CD8-positive, alpha-beta memory T cell (primary cell): ENCODE data around the gene DRG2. TPM values are rescaled to one million over a fixed set of nuclear protein-coding genes. Genes with fewer than 3 reads are reported as not detected.

Experiments
- CTCF ChIA-PET: fragments of 350-600 bp; sonication (Branson Sonifier 250); formaldehyde crosslinking; loops from one replicate; lab custom pipeline; 2021; ENCODE audit warnings: antibody characterized with exemption; lab: Charles Lee
- POLR2A ChIA-PET: fragments of 350-600 bp; sonication (Branson Sonifier 250); formaldehyde crosslinking; loops from one replicate; lab custom pipeline; 2021; ENCODE audit warnings: antibody characterized with exemption; lab: Charles Lee
- DNase-seq, 5 donors: peaks; one replicate each; pipeline versions ENCODE4 v3.0.0 to v3.0.0-alpha.2; 2020 to 2022; ENCODE audit warnings: mixed read lengths in 1 of 5
- H3K27ac ChIP-seq: one replicate; pipeline ENCODE4 v1.7.0; 2013; ENCODE audit warnings: low read depth, mild to moderate bottlenecking, low read length, moderate library complexity
- H3K27me3 ChIP-seq: 2 replicates; pipeline ENCODE4 v1.7.0; 2013; ENCODE audit warnings: low read length, mild to moderate bottlenecking; ENCODE audit not compliant: insufficient read depth, poor library complexity, severe bottlenecking
- H3K36me3 ChIP-seq: 2 replicates; pipeline ENCODE4 v1.7.0; 2013; ENCODE audit warnings: mild to moderate bottlenecking, low read length, moderate library complexity; ENCODE audit not compliant: insufficient read depth
- H3K4me1 ChIP-seq: 2 replicates; pipeline ENCODE4 v1.7.0; 2013; ENCODE audit warnings: mild to moderate bottlenecking, low read length, moderate library complexity; ENCODE audit not compliant: insufficient read depth
- H3K4me3 ChIP-seq: 2 replicates; pipeline ENCODE4 v1.7.0; 2013; ENCODE audit warnings: mild to moderate bottlenecking, low read length
- H3K9me3 ChIP-seq: 2 replicates; pipeline ENCODE4 v1.7.0; 2013; ENCODE audit warnings: mild to moderate bottlenecking, low read length
- H3K27ac Mint-ChIP-seq, 8 donors: one replicate each; pipeline ENCODE4 v1.8.0; 2020 to 2021; ENCODE audit warnings: mixed read lengths in 8 of 8, mild to moderate bottlenecking in 6 of 8, inconsistent platforms in 3 of 8, moderate library complexity in 3 of 8
- H3K27me3 Mint-ChIP-seq, 2 donors: one replicate each; pipeline ENCODE4 v1.8.0; 2020 to 2021; ENCODE audit warnings: mixed read lengths in 2 of 2, mild to moderate bottlenecking in 1 of 2, moderate library complexity in 1 of 2
- H3K36me3 Mint-ChIP-seq, 3 donors: one replicate each; pipeline ENCODE4 v1.8.0; 2020 to 2021; ENCODE audit warnings: mixed read lengths in 3 of 3, inconsistent platforms in 1 of 3, mild to moderate bottlenecking in 1 of 3
- H3K4me1 Mint-ChIP-seq, 3 donors: one replicate each; pipeline ENCODE4 v1.8.0; 2020 to 2021; ENCODE audit warnings: mixed read lengths in 3 of 3, inconsistent platforms in 1 of 3, mild to moderate bottlenecking in 1 of 3
- H3K4me3 Mint-ChIP-seq, 7 donors: one replicate each; pipeline ENCODE4 v1.8.0; 2020 to 2021; ENCODE audit warnings: mixed read lengths in 7 of 7, mild to moderate bottlenecking in 6 of 7, moderate library complexity in 4 of 7, inconsistent platforms in 2 of 7
- H3K9me3 Mint-ChIP-seq, 5 donors: one replicate each; pipeline ENCODE4 v1.8.0; 2020 to 2022; ENCODE audit warnings: mixed read lengths in 5 of 5, mild to moderate bottlenecking in 3 of 5, moderate library complexity in 2 of 5, inconsistent platforms in 1 of 5
- polyA plus RNA-seq: library from polyadenylated mRNA; unstranded; fragments of 300-500 nt; fragmentation: Illumina TruSeq; gene quantifications from one replicate; pipeline ENCODE4 v1.2.3, GENCODE V29; 2021
- total RNA-seq, 2 experiments: library from RNA; stranded (reverse); gene quantifications; one replicate each; pipeline ENCODE4 v1.2.3, GENCODE V29; 2021

The DRG2 gene
- total and polyA plus RNA-seq, 3 experiments from 2014 or later: 51.7 to 54.2 (median 52.9) TPM

DNA sequence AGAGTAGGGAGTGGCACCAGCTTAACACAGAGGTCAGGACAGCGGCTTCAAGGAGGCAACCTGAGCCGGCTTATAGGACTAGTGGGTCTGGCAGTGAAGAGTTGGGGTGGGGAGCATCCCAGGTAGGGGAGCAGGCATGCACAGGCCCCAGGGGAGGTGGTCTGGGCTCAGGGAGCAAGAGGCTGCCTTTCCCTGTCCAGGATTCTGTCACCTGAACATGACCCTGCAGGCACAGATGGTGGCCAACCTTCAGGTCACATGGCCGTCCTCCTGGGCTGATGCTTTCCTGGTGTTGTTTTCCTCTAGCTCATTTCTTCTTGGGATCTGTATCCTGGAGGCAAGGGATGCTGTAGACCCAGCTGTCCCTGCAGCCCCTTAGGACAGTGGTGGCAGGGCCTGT is 17.3 kb downstream of the DRG2 start:
- no peaks in the 10 kb centered on the region for H3K9me3 ChIP-seq
- ChIA-PET POLR2A (no interaction called here), CTCF (no interaction called here)
- Mint-ChIP-seq H3K9me3 (no peaks in the 10 kb centered on the region), H3K4me3 (no peak overlapping the region), H3K36me3 (peaks cover 0 to 64% (median 0%) of the 10 kb centered on the region in 3 donors), H3K27me3 (no peaks in the 10 kb centered on the region), H3K4me1 (no peaks in the 10 kb centered on the region), H3K27ac (peak overlapping the region in 1 of 8 donors; percentile 57)
- no peaks in the 10 kb centered on the region for H3K4me1 ChIP-seq
- H3K36me3 ChIP-seq: no peaks in the 10 kb centered on the region
- no peaks in the 10 kb centered on the region for H3K27me3 ChIP-seq
- no peak overlapping the region for H3K4me3 ChIP-seq
- DNase-seq: no peak
- H3K27ac ChIP-seq: no peak overlapping the region

DNA sequence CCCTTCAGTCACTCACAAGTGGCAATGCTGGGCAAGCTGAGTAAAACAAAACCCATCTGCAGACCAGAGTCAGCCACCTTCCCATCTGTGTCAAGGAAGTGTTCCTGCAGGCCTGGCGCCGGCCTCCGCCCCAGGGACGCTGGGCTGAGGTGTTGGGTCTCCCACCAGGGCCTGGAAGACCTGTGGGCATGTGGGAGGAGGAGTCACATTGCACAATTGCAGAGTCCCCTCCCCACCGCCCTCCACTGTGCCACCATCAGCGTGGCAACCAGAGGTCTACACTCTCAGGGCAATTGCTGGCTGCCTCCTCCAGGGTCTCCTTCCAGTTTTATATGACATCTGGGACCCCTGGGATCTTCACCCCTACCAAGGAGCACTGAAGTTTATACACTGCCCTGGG is 17.8 kb downstream of the DRG2 start:
- Mint-ChIP-seq H3K27ac (no peak overlapping the region), H3K4me3 (no peak overlapping the region), H3K4me1 (no peaks in the 10 kb centered on the region), H3K36me3 (peaks cover 0 to 58% (median 0%) of the 10 kb centered on the region in 3 donors), H3K9me3 (no peaks in the 10 kb centered on the region), H3K27me3 (no peaks in the 10 kb centered on the region)
- CTCF ChIA-PET: no interaction called here
- no peak overlapping the region for H3K4me3 ChIP-seq
- H3K4me1 ChIP-seq: no peaks in the 10 kb centered on the region
- no peaks in the 10 kb centered on the region for H3K27me3 ChIP-seq
- POLR2A ChIA-PET: no interaction called here
- no peak overlapping the region for H3K27ac ChIP-seq
- DNase-seq: no peak
- H3K36me3 ChIP-seq: no peaks in the 10 kb centered on the region
- no peaks in the 10 kb centered on the region for H3K9me3 ChIP-seq

DNA sequence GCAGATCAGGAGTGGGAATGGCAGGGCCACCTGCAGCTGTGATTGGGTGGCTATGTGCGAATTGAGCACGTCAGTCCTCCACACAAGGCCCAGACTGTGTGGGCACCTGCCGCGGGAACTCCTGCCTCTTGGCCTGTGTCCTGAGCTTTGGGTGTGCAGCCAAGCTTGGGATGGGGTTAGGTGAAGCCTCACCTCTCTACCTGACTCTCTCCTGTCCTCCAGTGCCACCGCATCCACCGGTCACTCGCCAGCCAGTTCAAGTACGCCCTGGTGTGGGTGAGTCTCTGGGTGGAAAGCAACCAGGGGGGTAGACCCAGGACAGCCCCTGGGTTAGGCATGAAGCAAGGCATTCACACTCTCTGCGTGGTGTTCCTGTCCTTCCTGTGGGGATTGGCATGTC is 18.5 kb downstream of the DRG2 start:
- Histone ChIP-seq H3K36me3 (no peaks in the 10 kb centered on the region), H3K4me1 (no peaks in the 10 kb centered on the region), H3K27me3 (no peaks in the 10 kb centered on the region), H3K9me3 (no peaks in the 10 kb centered on the region), H3K27ac (no peak overlapping the region), H3K4me3 (no peak overlapping the region)
- ChIA-PET CTCF (no interaction called here), POLR2A (no interaction called here)
- Mint-ChIP-seq H3K27me3 (no peaks in the 10 kb centered on the region), H3K27ac (no peak overlapping the region), H3K9me3 (no peaks in the 10 kb centered on the region), H3K36me3 (peaks cover 0 to 52% (median 0%) of the 10 kb centered on the region in 3 donors), H3K4me1 (no peaks in the 10 kb centered on the region), H3K4me3 (no peak overlapping the region)
- DNase-seq: no peak

DNA sequence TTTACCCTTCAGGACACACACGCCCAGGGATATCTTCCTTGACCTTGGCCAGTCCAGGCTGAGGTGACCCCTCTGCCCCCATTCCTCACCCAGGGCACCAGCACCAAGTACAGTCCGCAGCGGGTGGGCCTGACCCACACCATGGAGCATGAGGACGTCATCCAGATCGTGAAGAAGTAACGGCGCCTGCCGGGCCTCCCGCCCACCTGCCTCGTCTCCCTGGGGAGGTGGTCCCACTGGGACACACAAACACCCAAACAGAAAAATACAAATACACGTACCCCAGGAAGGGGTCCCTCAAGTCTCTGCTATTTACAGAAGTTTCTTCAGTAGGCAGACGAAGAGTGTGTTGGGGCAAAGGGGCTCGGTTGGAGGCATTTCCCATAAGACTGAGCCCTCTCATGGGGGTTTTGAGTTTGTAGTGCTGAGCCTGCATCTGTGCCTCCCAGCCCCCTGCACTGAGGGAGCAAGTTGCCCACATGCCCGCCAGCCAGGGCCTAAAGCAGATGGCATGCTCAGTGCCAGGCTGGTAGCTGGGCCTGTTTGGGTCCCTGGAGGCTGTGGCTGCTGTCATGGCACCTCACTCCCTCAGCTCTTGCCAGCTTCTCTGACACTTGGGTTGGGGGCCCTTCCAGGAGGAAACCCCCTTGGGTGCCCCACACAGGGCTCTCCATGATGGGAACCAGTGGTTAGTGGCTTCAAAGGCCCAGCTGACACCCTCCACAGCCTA is 19.5 kb downstream of the DRG2 start:
- DNase-seq: no peak
- Histone ChIP-seq H3K27me3 (no peaks in the 10 kb centered on the region), H3K9me3 (no peaks in the 10 kb centered on the region), H3K27ac (no peak overlapping the region), H3K4me1 (no peaks in the 10 kb centered on the region), H3K4me3 (no peak overlapping the region), H3K36me3 (no peaks in the 10 kb centered on the region)
- peak overlapping the region in 1 of 8 donors; percentile 36 for H3K27ac Mint-ChIP-seq
- H3K4me1 Mint-ChIP-seq: no peaks in the 10 kb centered on the region
- H3K27me3 Mint-ChIP-seq: no peaks in the 10 kb centered on the region
- POLR2A ChIA-PET: no interaction called here
- H3K36me3 Mint-ChIP-seq: peaks cover 0 to 42% (median 0%) of the 10 kb centered on the region in 3 donors
- CTCF ChIA-PET: no interaction called here
- no peak overlapping the region for H3K4me3 Mint-ChIP-seq
- no peaks in the 10 kb centered on the region for H3K9me3 Mint-ChIP-seq

DNA sequence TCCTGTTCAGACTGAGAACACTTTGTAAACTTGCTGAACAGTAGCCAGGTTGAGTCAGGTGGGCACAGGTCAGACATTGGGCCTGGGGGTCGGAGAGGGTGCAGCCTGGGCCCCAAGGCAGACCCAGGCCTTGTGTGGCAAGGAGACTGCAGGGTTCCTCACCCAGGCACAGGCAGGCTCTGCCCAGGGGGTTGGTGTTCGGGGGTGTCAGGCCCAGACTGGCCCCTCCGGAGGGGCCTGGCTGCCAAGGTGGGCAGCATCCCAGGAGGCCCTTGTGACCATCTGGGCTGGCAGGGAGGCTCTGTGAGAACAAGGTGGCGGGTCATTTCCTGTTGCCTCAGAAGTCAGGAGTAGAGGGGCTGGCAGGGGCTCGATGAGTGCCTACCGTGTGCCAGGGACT is 20.2 kb downstream of the DRG2 start:
- DNase-seq: no peak
- H3K27ac Mint-ChIP-seq: no peak overlapping the region

DNA sequence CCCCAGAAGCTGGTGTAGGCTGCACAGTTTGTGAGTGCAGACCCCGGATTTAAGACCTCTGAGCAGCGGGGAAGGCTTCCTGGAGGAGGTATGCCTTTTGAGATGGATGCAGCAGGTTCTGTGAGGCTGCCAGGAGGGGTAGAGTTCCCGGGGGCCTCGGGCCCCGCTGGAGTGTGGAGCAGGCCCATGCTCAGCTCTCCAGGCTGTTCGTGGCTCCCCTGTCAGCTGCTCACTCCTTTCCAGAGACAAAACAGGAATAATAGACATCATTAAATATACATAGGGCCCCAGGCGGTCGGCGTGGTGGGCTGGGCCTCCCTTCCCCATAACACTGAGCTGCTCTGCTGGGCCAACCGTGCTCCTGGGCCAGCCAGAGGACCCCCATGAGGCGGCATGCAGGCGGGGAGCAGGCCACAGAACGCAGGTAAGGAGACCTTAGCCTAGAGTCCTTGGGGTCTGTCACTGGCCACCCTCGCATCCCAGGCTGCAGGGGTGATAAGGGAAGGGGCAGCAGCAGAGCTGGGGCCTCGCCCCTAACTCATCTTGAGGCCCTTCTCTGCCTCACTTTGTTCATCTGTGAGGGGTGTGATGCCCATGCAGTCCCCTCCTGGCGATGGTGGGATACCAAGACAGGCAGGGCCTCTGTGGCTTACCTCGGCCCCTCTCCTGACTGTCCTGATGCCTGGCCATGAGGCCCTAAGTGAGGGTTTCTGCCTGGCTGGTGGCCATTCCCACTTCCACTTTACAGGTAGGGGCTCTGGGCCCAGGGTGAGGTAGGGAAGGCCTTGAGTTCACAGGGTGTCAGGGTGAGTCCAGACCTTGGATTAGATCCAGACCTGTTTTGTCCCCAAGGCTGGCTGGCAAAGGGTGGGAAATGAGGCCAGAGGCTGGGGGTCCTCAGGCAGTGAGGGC is 20.9 kb downstream of the DRG2 start, which contains the start of gene MYO15A:
Gene MYO15A (plus strand): TSS at position 356 of the 912 bp plus-strand sequence. CDS start 10,045 bp downstream, outside the sequence.
- Histone ChIP-seq H3K4me1 (no peaks in the 10 kb centered on the region), H3K27me3 (no peaks in the 10 kb centered on the region), H3K4me3 (no peak within 1 kb of the TSS), H3K9me3 (no peaks in the 10 kb centered on the region), H3K36me3 (no peaks in the 10 kb centered on the region), H3K27ac (no peak within 1 kb of the TSS)
- H3K27me3 Mint-ChIP-seq: no peaks in the 10 kb centered on the region
- H3K36me3 Mint-ChIP-seq: peaks cover 0 to 34% (median 0%) of the 10 kb centered on the region in 3 donors
- no peak for DNase-seq
- H3K9me3 Mint-ChIP-seq: no peaks in the 10 kb centered on the region
- peak within 1 kb of the TSS in 1 of 8 donors; percentile 70 for H3K27ac Mint-ChIP-seq
- ChIA-PET CTCF (no interaction called here), POLR2A (no interaction called here)
- H3K4me3 Mint-ChIP-seq: peak within 1 kb of the TSS in 1 of 7 donors; percentile 21
- no peaks in the 10 kb centered on the region for H3K4me1 Mint-ChIP-seq

More for the DNA sequence above, 20.2 kb downstream of the DRG2 start:
- H3K36me3 ChIP-seq: no peaks in the 10 kb centered on the region
- H3K9me3 ChIP-seq: no peaks in the 10 kb centered on the region
- POLR2A ChIA-PET: no interaction called here
- Mint-ChIP-seq H3K4me3 (no peak overlapping the region), H3K27me3 (no peaks in the 10 kb centered on the region), H3K36me3 (peaks cover 0 to 40% (median 0%) of the 10 kb centered on the region in 3 donors), H3K4me1 (no peaks in the 10 kb centered on the region), H3K9me3 (no peaks in the 10 kb centered on the region)
- no peak overlapping the region for H3K4me3 ChIP-seq
- H3K4me1 ChIP-seq: no peaks in the 10 kb centered on the region
- H3K27ac ChIP-seq: no peak overlapping the region
- no peaks in the 10 kb centered on the region for H3K27me3 ChIP-seq
- CTCF ChIA-PET: no interaction called here

DNA sequence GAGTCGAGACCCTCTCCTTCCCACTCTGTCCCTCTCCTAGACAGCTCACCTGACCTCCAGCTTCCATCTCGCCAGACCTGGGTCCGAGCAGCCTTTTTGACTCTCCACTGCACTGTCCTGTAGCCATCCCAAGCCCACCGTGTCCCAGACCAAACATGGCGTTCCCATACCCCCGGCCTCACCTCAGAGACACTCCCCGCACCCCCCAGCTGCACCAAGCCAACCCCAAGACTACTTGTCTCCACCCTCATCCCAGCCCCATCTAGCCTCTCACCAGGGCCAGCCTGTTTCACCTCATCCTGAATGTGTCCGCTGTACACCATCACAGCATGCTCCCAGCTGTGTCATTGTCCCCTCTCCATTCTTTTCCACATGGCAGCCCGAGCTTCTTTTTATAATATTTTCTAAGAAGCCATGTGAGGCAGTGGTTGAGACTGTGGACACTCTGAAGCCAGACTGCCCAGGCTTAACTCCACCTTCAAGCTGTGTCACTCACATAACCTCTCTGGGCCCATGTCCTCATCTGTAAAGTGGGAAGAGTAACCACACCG is 22.3 kb downstream of the DRG2 start:
- Mint-ChIP-seq H3K27ac (peak overlapping the region in 1 of 8 donors; percentile 70), H3K9me3 (no peaks in the 10 kb centered on the region), H3K4me3 (peak overlapping the region in 1 of 7 donors; percentile 54), H3K4me1 (no peaks in the 10 kb centered on the region), H3K27me3 (no peaks in the 10 kb centered on the region), H3K36me3 (peaks cover 0 to 20% (median 0%) of the 10 kb centered on the region in 3 donors)
- ChIA-PET POLR2A (no interaction called here), CTCF (no interaction called here)
- DNase-seq: no peak
- Histone ChIP-seq H3K4me3 (no peak overlapping the region), H3K36me3 (no peaks in the 10 kb centered on the region), H3K9me3 (no peaks in the 10 kb centered on the region), H3K27me3 (no peaks in the 10 kb centered on the region), H3K4me1 (no peaks in the 10 kb centered on the region), H3K27ac (no peak overlapping the region)
